Neuronal stem cell (in vitro differentiated cells): Measurements from ENCODE around the gene C14orf119.
A peak's percentile ranks its signal among the peaks of the same experiment; 100 is the strongest.

Experiments used
- DNase-seq: peaks from one replicate; pipeline ENCODE4 v3.0.0-alpha.2; 2013; ENCODE audit warnings: low spot score
- H2AFZ ChIP-seq: one replicate; pipeline ENCODE4 v1.6.1; 2013; ENCODE audit warnings: mild to moderate bottlenecking, low read length, inconsistent platforms
- H2AK5ac ChIP-seq: 2 replicates; pipeline ENCODE4 v1.6.1; 2013; ENCODE audit warnings: low read depth, mild to moderate bottlenecking, inconsistent platforms, low read length, moderate library complexity, mixed read lengths
- H2BK120ac ChIP-seq: 2 replicates; pipeline ENCODE4 v1.6.1; 2013; ENCODE audit warnings: low read depth, mild to moderate bottlenecking, inconsistent platforms, low read length, moderate library complexity, mixed read lengths
- H2BK12ac ChIP-seq: one replicate; pipeline ENCODE4 v1.6.1; 2013; ENCODE audit warnings: low read length, inconsistent platforms
- H2BK15ac ChIP-seq: 2 replicates; pipeline ENCODE4 v1.6.1; 2013; ENCODE audit warnings: mild to moderate bottlenecking, low read length, inconsistent platforms, mixed read lengths
- H2BK5ac ChIP-seq: one replicate; pipeline ENCODE4 v1.6.1; 2013; ENCODE audit warnings: inconsistent platforms, mild to moderate bottlenecking, low read length, moderate library complexity
- H3K14ac ChIP-seq: one replicate; pipeline ENCODE4 v1.6.1; 2013; ENCODE audit warnings: low read length, inconsistent platforms
- H3K18ac ChIP-seq: 2 replicates; pipeline ENCODE4 v1.6.1; 2013; ENCODE audit warnings: low read length, inconsistent platforms
- H3K23ac ChIP-seq: 2 replicates; pipeline ENCODE4 v1.6.1; 2013; ENCODE audit warnings: low read depth, mild to moderate bottlenecking, mixed read lengths, low read length, inconsistent platforms; ENCODE audit not compliant: poor library complexity
- H3K27ac ChIP-seq: replicated peaks from 3 replicates; pipeline ENCODE4 v1.5.1; 2013; ENCODE audit warnings: low read length, inconsistent platforms
- H3K27me3 ChIP-seq, 3 experiments: 2 replicates each; pipeline ENCODE4 v1.6.1; 2013; ENCODE audit warnings: low read length in 3 of 3, mild to moderate bottlenecking in 2 of 3, inconsistent platforms in 1 of 3, low read depth in 1 of 3, mixed read lengths in 1 of 3, moderate library complexity in 1 of 3; ENCODE audit not compliant: control insufficient read depth in 3 of 3, insufficient read depth in 3 of 3
- H3K36me3 ChIP-seq, 2 donors: replicated peaks in 1 of 2; 2 replicates each; pipeline ENCODE4 v1.6.1; 2013; ENCODE audit warnings: low read length in 2 of 2; ENCODE audit not compliant: control insufficient read depth in 2 of 2, insufficient read depth in 2 of 2
- H3K4ac ChIP-seq: 2 replicates; pipeline ENCODE4 v1.6.1; 2013; ENCODE audit warnings: inconsistent platforms, mild to moderate bottlenecking, low read length, moderate library complexity
- H3K4me1 ChIP-seq, 2 donors: 1 replicate in 1 of 2; 2 replicates in 1 of 2; pipeline ENCODE4 v1.6.1; 2013; ENCODE audit warnings: low read length in 2 of 2, low read depth in 1 of 2; ENCODE audit not compliant: control insufficient read depth in 2 of 2, insufficient read depth in 1 of 2
- H3K4me2 ChIP-seq: one replicate; pipeline ENCODE4 v1.6.1; 2013; ENCODE audit warnings: mild to moderate bottlenecking, low read length, inconsistent platforms; ENCODE audit not compliant: insufficient read depth, poor library complexity, severe bottlenecking
- H3K4me3 ChIP-seq, 2 donors: 2 replicates each; pipeline ENCODE4 v1.5.1; 2013; ENCODE audit warnings: low read length in 2 of 2, mild to moderate bottlenecking in 2 of 2, inconsistent platforms in 1 of 2, moderate library complexity in 1 of 2
- H3K79me1 ChIP-seq: one replicate; pipeline ENCODE4 v1.6.1; 2013; ENCODE audit warnings: low read depth, mild to moderate bottlenecking, inconsistent platforms, low read length, moderate library complexity
- H3K9ac ChIP-seq: one replicate; pipeline ENCODE4 v1.6.1; 2013; ENCODE audit warnings: mild to moderate bottlenecking, low read depth, low read length, inconsistent platforms; ENCODE audit not compliant: poor library complexity
- H3K9me3 ChIP-seq, 2 donors: replicated peaks in 1 of 2; 2 replicates each; pipeline versions ENCODE3 to v1.6.1; 2013; ENCODE audit warnings: low read length in 2 of 2, mild to moderate bottlenecking in 2 of 2, inconsistent platforms in 1 of 2, low read depth in 1 of 2, mixed read lengths in 1 of 2, moderate library complexity in 1 of 2; ENCODE audit not compliant: control insufficient read depth in 2 of 2, insufficient read depth in 1 of 2
- H4K8ac ChIP-seq: one replicate; pipeline ENCODE4 v1.6.1; 2013; ENCODE audit warnings: low read depth, mild to moderate bottlenecking, inconsistent platforms, low read length, moderate library complexity
- H4K91ac ChIP-seq: one replicate; pipeline ENCODE4 v1.6.1; 2013; ENCODE audit warnings: low read length, low read depth, mild to moderate bottlenecking, inconsistent platforms; ENCODE audit not compliant: poor library complexity
- WGBS, 2 donors: extraction: QIAGEN DNeasy Blood & Tissue Kit; methylation state at CpG; one replicate each; pipeline ENCODE4 v1.1.7; 2013; ENCODE audit warnings: missing lambda C conversion rate in 2 of 2, mixed read lengths in 1 of 2; ENCODE audit not compliant: insufficient read length in 2 of 2, insufficient replicate concordance in 1 of 2; ENCODE audit errors: extremely low coverage in 2 of 2; 5-methylcytosine and 5-hydroxymethylcytosine counted together

Gene C14orf119

DNA sequence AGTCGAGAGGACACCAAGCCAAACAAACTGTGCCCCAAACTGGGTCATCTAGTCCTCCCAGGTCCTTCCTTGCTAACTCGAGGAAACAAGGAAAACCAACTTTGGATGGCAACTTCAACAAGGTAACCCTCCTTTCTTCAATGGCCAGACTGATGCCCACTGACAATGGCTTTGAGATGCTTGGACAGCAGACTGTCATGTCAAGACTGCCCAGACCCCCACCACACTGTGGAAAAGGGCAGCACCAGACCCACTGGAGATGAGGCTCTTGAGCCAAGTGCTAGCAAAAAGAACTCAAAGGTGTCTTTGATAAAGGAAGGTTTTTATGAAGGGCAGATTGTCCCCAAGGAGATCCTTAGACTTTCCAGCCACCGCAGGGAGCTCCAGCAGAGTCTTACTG is 28.9 kb upstream of the C14orf119 start:
- Histone ChIP-seq H2AK5ac (no peak overlapping the region), H3K4me2 (no peak overlapping the region), H3K36me3 (peaks cover 63 to 82% of the 10 kb centered on the region in 2 donors), H3K4me3 (no peak overlapping the region), H3K9me3 (no peaks in the 10 kb centered on the region), H2BK120ac (no peak overlapping the region), H3K23ac (peak overlapping the region; percentile 14), H3K27me3 (no peaks in the 10 kb centered on the region), H3K18ac (no peak overlapping the region), H4K91ac (no peak overlapping the region), H3K27ac (no peak overlapping the region), H2BK12ac (no peak overlapping the region), H3K14ac (no peak overlapping the region), H2BK5ac (no peak overlapping the region), H4K8ac (no peak overlapping the region), H3K4me1 (peaks cover 18% of the 10 kb centered on the region in 2 donors), H3K9ac (no peak overlapping the region), H2BK15ac (no peak overlapping the region), H2AFZ (no peak overlapping the region), H3K4ac (no peak overlapping the region), H3K79me1 (peaks cover 8% of the 10 kb centered on the region)
- no CpG with 5 or more reads among the region's 3 CpGs for WGBS, 2 donors
- DNase-seq: no peak

GRCh38 chr14:23066855-23067744 is 28.2 kb upstream of the C14orf119 start:
- Histone ChIP-seq H3K36me3 (peaks cover 61 to 77% of the 10 kb centered on the region in 2 donors), H2BK12ac (no peak overlapping the region), H4K91ac (no peak overlapping the region), H3K9me3 (no peaks in the 10 kb centered on the region), H3K14ac (no peak overlapping the region), H2AFZ (no peak overlapping the region), H3K27ac (no peak overlapping the region), H3K4me2 (no peak overlapping the region), H3K79me1 (peaks cover 8% of the 10 kb centered on the region), H2BK120ac (no peak overlapping the region), H2BK5ac (no peak overlapping the region), H4K8ac (no peak overlapping the region), H3K4me1 (peaks cover 21 to 23% of the 10 kb centered on the region in 2 donors), H3K4ac (no peak overlapping the region), H3K23ac (no peak overlapping the region), H2BK15ac (no peak overlapping the region), H3K18ac (no peak overlapping the region), H3K9ac (no peak overlapping the region), H3K4me3 (no peak overlapping the region), H2AK5ac (no peak overlapping the region), H3K27me3 (no peaks in the 10 kb centered on the region)
- DNase-seq: no peak
- no CpG with 5 or more reads among the region's 23 CpGs for WGBS, 2 donors

- no peak overlapping the region for H4K8ac ChIP-seq
- H2BK15ac ChIP-seq: no peak overlapping the region
- no peak overlapping the region for H3K27ac ChIP-seq
- H3K27me3 ChIP-seq: no peaks in the 10 kb centered on the region
- WGBS, 2 donors: no CpG with 5 or more reads among the region's 14 CpGs
- H3K9ac ChIP-seq: no peak overlapping the region
- no peak overlapping the region for H3K18ac ChIP-seq
- H3K9me3 ChIP-seq: no peaks in the 10 kb centered on the region
- H2BK12ac ChIP-seq: no peak overlapping the region
- H3K4me3 ChIP-seq: no peak overlapping the region
- no peak overlapping the region for H3K14ac ChIP-seq
- H3K79me1 ChIP-seq: peaks cover 8% of the 10 kb centered on the region
- DNase-seq: no peak
- H2AK5ac ChIP-seq: no peak overlapping the region
- peaks cover 56 to 77% of the 10 kb centered on the region in 2 donors for H3K36me3 ChIP-seq
- H2AFZ ChIP-seq: no peak overlapping the region
- H3K4me1 ChIP-seq: peaks cover 23 to 25% of the 10 kb centered on the region in 2 donors
- peak overlapping the region; percentile 12 for H3K4me2 ChIP-seq
- H2BK5ac ChIP-seq: no peak overlapping the region
- no peak overlapping the region for H3K4ac ChIP-seq
- H3K23ac ChIP-seq: no peak overlapping the region
- H4K91ac ChIP-seq: no peak overlapping the region
- H2BK120ac ChIP-seq: no peak overlapping the region
These were observed 27.2 kb upstream of the C14orf119 start for GRCh38 chr14:23067847-23068788.
